ENCODE measurements around the gene PPP2R3B.
"Not testable (repeated sequence)": the region's sequence is repeated elsewhere in the genome, so short reads cannot be mapped to it uniquely, and the experiment has no call there.

Gene PPP2R3B

DNA sequence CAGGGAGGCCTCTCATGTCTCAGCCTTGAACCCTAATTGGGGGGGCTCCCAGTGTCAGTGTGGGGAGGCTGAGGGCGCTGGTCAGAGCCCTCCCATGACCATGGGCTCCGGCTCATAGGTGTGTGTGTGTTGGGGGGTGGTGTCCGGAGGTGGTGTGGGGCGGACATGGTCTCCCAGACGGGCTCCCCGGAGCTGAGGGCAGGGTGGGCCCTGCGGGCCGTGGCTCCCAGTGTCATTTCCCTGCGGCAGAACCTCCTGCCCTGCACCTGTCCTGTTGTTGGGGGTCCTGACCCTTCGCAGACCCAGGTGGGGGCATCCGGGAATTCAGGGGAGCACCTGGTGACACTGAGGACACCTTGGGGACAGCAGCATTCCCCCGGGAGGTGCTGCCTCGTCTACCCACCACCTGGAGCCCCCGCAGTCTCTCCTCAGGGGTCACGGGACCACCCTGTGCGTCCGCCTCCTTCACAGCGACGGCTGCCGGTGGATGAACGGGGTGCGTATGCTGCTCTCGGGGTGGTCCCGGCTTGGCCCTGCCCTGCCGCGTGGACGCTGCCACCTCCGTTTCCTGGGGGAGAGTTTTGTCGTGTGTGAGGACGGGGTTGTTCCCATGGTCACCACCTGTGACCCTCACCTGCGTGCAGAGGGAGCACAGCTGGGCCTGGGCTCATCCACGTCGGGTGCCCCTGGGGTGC lies 53.6 kb downstream of the PPP2R3B start:
- no peaks in the 10 kb centered on the region for H3K9me3 Mint-ChIP-seq
- ATAC-seq (no peak), DNase-seq (ENCODE audit: low spot score in 2 of 2) (no peak)
- no peak overlapping the region for H3K4me3 Mint-ChIP-seq
- peak overlapping the region; percentile 32 for H3K27ac Mint-ChIP-seq
- H3K4me1 Mint-ChIP-seq: no peaks in the 10 kb centered on the region
- H3K36me3 Mint-ChIP-seq: peaks cover 12% of the 10 kb centered on the region

DNA sequence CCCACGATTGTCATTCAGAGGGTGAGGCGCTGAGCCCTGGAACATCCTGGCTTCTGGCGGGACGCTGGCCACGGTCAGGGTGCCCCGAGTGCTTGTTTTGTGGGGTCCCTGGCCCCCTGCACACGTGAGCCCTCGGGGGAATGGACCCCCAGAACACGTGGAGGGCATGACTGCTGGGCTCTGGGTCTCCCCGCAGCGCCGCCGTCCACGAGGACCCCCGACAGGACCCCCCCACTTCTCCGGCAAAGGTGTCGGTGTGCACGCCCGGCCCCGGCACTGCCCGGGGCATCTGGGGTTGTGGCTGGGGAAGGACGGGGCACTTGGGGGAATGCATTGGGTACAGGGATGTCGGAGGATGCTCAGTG lies 54.2 kb downstream of the PPP2R3B start:
- H3K4me1 Mint-ChIP-seq: no peaks in the 10 kb centered on the region
- no peaks in the 10 kb centered on the region for H3K9me3 Mint-ChIP-seq
- peak overlapping the region; percentile 32 for H3K27ac Mint-ChIP-seq
- DNase-seq (ENCODE audit: low spot score in 2 of 2) (no peak), ATAC-seq (no peak)
- H3K4me3 Mint-ChIP-seq: no peak overlapping the region
- H3K36me3 Mint-ChIP-seq: peaks cover 12% of the 10 kb centered on the region

DNA sequence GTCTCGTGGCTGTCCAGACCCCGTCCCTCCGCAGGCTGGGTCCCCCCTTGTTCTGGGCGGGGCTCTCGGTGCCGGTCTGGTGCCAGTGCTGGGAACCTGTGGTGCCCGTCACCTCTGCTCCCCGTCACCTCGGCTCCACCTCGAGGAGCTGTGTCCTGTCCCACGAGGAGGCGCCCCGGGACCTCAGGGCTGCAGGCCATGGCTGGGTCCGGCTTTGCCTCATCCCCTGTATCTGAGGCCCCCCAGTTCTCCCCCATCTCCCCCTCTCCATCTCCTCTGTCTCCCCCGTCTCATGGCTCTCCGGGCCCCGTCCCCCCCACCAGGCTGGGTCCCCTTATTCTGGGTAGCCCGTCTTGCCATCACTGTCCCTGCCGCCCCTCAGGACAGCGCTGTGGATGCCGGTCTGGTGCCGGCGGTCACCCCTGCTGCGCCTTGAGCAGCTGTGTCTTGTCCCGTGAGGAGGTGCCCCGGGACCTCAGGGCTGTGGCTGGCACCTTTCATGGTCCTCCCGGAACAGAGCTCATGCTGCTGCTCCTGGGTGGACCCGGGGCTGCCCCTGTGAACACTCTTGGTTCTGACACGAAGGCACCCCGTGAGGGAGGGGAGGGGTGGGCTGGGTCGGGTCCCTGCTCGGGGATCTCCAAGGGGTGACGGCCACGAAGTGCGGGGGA lies 54.7 kb downstream of the PPP2R3B start:
- Mint-ChIP-seq H3K4me1 (no peaks in the 10 kb centered on the region), H3K36me3 (peaks cover 12% of the 10 kb centered on the region), H3K4me3 (peak overlapping the region; percentile 17), H3K27ac (no peak overlapping the region), H3K9me3 (no peaks in the 10 kb centered on the region)
- no peak for DNase-seq (ENCODE audit: low spot score in 2 of 2)
- ATAC-seq: no peak

DNA sequence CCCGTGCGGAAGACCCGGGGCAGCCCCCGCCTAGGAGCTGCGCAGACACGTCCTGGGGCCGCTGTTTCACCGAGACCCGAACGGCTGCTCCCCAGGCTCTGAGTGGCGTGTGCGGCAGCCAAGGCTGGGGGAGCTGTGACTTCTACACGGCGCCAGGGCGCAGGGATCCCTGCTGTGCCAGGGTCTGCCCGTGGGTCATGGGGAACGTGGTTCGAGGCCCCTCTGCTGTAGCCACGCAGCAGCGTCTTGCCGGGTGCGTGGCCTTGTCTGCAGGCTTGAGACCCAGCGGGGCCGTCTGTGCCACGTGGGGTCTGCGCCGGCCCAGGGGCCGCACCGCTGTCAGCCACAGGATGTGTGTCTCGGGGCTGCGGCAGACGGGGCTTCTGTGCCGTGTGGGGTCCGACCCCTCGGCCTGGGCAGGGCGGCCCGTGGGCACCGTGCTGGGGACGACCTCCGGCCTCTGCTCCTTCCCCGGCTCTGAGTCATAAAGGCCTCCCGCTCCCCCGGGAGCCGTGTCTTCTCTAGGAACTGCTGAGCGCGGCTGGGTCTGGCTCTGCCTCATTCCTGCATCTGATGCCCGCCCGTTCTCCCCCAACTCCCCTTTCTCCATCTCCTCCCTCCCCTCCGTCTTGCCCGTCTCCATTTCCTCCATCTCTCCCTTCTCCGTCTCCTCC lies 55.4 kb downstream of the PPP2R3B start:
- no peaks in the 10 kb centered on the region for H3K9me3 Mint-ChIP-seq
- no peak overlapping the region for H3K27ac Mint-ChIP-seq
- H3K36me3 Mint-ChIP-seq: peaks cover 7% of the 10 kb centered on the region
- H3K4me3 Mint-ChIP-seq: peak overlapping the region; percentile 17
- DNase-seq (ENCODE audit: low spot score in 2 of 2) (no peak), ATAC-seq (peak; percentile 63)
- H3K4me1 Mint-ChIP-seq: no peaks in the 10 kb centered on the region

DNA sequence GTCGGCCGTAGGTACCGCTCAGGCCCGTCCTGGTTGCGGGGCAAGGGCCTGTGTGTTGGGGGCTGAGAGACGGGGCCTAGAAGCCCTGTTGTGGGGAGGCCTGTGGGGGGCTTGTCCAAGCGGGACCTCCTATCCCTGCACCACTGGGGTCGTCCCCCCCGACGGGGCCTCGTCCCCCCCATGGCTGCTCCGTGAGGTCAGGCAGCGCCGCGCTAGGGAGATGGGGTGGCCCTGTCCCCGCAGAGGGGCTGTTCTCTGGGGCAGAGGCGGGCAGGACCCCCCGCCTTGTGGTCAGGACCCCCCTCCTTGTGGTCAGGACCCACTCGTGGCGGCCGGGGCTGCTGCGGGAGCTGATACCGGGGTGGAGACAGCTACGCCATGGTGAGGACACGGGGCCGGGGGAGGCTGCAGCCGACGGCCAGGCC lies 56.0 kb downstream of the PPP2R3B start:
- Mint-ChIP-seq H3K4me1 (no peaks in the 10 kb centered on the region), H3K36me3 (peaks cover 3% of the 10 kb centered on the region), H3K9me3 (no peaks in the 10 kb centered on the region), H3K4me3 (no peak overlapping the region), H3K27ac (no peak overlapping the region)
- ATAC-seq (no peak), DNase-seq (ENCODE audit: low spot score in 2 of 2) (no peak)

DNA sequence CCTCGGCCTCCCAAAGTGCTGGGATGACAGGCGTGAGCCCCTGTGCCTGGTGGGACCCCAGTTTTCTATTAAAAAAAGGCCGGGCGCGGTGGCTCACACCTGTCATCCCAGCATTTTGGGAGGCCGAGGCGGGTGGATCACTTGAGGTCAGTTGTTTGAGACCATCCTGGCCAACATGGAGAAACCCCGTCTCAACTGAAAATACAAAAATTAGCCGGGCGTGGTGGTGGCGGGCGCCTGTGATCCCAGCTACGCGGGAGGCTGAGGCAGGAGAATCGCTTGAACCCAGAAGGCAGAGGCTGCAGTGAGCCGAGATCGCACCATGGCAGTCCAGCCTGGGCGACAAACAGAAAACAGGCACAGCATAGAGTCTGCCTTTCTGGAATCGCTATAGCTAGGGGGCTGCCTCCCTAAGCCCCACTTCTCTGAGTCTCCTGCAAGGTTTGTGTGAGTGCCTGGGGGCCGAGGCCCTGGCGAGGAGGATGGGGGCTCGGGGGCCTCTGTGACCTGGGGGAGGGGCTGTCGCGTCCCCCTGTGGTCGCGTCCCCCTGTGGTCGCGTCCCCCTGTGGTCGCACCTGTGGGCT lies 56.5 kb downstream of the PPP2R3B start:
- not testable (repeated sequence) for H3K27ac Mint-ChIP-seq; H3K9me3 Mint-ChIP-seq; H3K4me3 Mint-ChIP-seq; H3K36me3 Mint-ChIP-seq; DNase-seq (ENCODE audit: low spot score in 2 of 2); H3K4me1 Mint-ChIP-seq; ATAC-seq

DNA sequence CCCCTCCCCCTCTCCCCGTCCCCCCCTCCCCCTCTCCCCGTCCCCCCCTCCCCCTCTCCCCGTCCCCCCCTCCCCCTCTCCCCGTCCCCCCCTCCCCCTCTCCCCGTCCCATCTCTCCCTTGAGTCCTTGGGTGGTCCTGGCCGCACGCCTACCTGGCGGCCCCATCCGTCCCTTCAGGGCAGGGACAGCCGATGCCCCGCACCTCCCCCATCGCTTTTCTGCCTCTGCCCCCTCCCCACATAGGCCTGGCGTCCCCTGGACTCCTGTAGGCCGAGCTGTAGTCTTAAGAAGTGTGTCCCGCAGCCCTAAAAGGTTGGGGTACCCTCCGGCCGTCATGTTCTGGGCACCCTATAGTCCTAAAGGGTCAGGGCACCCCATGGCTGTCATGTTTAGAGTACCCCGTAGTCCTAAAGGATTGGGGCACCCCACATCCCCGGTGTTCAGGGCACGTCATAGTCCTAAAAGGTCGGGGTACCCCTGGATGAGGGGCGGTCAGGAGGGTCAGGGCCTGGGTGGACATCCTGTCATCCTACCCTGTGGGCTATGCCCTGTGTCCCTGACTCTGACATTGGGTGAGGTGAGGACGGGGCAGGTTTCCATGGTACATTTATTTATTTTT lies 57.3 kb downstream of the PPP2R3B start:
- H3K36me3 Mint-ChIP-seq: no peaks in the 10 kb centered on the region
- no peak for DNase-seq (ENCODE audit: low spot score in 2 of 2)
- no peaks in the 10 kb centered on the region for H3K4me1 Mint-ChIP-seq
- no peak overlapping the region for H3K4me3 Mint-ChIP-seq
- no peak for ATAC-seq
- H3K9me3 Mint-ChIP-seq: no peaks in the 10 kb centered on the region
- no peak overlapping the region for H3K27ac Mint-ChIP-seq

DNA sequence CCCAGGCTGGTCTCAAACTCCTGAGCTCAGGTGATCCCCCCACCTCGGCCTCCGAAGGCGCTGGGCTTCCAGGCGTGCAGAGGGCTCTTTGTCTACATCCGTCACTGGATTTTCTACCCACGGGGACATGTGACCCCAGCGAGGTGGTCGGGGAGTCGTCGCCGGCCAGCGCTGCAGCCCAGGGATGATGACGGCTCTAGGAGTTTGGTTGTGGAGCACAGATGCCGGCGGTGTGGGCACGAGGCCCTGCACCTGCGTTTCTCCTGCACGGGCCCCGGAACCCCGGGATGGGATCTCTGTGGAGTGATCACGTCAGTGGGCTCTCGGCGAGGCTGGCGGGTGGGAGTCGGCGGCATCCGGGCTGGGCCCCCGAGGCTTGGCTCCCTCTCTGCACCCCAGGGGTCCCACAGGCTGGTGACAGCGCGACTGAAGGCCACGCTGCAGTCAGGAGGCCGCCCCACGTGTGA lies 59.0 kb downstream of the PPP2R3B start:
- H3K36me3 Mint-ChIP-seq: peaks cover 8% of the 10 kb centered on the region
- no peak overlapping the region for H3K27ac Mint-ChIP-seq
- peaks cover 13% of the 10 kb centered on the region for H3K4me1 Mint-ChIP-seq
- DNase-seq (ENCODE audit: low spot score in 2 of 2) (no peak), ATAC-seq (no peak)
- no peaks in the 10 kb centered on the region for H3K9me3 Mint-ChIP-seq
- H3K4me3 Mint-ChIP-seq: no peak overlapping the region

DNA sequence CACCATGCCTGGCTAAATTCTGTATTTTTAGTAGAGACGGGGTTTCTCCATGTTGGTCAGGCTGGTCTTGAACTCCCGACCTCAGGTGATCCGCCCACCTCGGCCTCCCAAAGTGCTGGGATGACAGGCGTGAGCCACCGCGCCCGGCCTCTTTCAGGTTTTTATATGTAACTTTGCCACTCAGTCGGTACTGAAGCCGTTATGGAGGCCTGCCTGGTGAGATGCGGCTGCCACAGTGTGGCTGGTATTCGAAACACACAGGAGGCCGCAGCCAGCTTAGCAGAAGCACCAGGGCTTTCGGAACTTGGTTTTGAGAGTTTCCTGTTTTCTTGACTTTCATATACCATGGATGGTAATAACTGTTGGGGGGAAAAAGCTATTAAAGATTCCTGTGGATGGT lies 62.0 kb downstream of the PPP2R3B start:
- not testable (repeated sequence) for H3K27ac Mint-ChIP-seq; H3K4me3 Mint-ChIP-seq; ATAC-seq; H3K9me3 Mint-ChIP-seq; DNase-seq (ENCODE audit: low spot score in 2 of 2)
- H3K36me3 Mint-ChIP-seq: peaks cover 17% of the 10 kb centered on the region
- peaks cover 25% of the 10 kb centered on the region for H3K4me1 Mint-ChIP-seq

DNA sequence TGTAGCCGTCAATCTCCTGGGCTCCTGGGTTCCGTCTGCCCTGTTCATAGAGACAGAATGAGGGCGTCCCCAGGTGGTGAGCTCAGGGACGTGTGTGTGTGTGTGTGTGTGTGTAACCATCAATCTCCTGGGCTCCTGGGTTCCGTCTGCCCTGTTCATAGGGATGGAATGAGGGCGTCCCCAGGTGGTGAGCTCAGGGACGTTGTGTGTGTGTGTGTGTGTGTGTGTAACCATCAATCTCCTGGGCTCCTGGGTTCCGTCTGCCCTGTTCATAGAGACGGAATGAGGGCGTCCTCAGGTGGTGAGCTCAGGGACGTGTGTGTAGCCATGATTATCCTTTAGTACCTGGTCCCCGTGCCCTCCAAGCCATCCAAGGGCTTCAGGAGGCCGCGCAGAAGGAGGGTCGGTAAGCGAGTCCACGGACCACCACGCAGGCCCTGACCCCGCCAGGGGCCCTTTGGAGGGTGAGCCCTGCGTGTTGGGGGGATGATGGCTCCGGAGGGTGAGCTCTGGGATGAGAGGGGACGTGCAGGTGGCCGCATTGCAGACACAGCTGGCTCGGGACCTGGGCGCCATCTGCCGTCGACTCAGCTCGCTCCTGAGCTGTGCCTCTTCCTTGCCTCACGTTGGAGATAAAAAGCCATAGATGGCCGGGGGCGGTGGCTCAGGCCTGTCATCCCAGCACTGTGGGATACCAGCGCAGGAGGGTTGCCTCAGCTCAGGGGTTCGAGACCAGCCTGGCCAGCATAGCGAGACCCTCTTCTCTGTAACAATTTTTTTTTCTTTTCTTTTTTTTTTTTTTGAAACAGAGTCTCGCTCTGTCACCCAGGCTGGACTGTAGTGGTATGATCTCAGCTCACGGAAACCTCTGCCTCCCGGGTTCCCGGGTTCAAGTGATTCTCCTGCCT lies 62.7 kb downstream of the PPP2R3B start:
- peak overlapping the region; percentile 39 for H3K27ac Mint-ChIP-seq
- ATAC-seq (peak; percentile 4), DNase-seq (ENCODE audit: low spot score in 2 of 2) (no peak)
- H3K4me3 Mint-ChIP-seq: peak overlapping the region; percentile 65
- H3K36me3 Mint-ChIP-seq: peaks cover 18% of the 10 kb centered on the region
- no peaks in the 10 kb centered on the region for H3K9me3 Mint-ChIP-seq
- peaks cover 25% of the 10 kb centered on the region for H3K4me1 Mint-ChIP-seq

DNA sequence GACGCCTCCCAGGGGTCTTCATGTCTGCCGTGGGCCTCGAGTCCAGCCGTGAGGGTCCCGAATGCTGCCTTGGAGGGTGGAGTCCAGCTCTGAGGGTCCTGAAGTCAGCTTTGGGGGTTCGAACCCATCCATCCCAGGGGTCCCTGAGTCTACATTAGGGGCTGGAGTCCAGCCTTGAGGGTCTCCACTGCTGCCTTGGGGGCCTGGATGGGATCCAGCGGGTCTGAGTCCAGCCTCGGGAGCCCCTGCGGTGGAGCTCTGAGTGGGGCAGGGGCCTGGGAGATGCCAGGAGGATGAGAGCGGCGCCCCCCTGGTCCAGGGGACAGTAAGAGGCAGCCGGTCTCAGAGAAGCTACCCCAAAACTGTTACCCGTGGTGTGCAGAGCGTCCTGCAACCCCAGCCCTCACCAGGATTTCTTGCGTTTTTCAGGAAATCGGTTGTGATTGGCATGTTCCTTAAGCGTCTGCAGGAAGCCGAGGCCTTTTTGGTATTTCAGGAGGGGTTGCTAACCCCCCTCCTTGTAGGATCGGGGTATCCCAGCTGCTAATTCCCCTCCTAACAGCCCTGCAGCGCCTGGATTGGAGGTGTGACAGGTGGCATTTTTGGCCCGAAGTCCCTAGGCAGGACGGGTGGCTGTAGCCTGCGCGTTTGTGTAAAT lies 66.5 kb downstream of the PPP2R3B start:
- Mint-ChIP-seq H3K36me3 (peaks cover 32% of the 10 kb centered on the region), H3K4me3 (peak overlapping the region; percentile 77), H3K4me1 (peaks cover 32% of the 10 kb centered on the region), H3K27ac (peak overlapping the region; percentile 96), H3K9me3 (no peaks in the 10 kb centered on the region)
- ATAC-seq (no peak), DNase-seq (ENCODE audit: low spot score in 2 of 2) (peak in 1 of 2 donors; percentile 71)

DNA sequence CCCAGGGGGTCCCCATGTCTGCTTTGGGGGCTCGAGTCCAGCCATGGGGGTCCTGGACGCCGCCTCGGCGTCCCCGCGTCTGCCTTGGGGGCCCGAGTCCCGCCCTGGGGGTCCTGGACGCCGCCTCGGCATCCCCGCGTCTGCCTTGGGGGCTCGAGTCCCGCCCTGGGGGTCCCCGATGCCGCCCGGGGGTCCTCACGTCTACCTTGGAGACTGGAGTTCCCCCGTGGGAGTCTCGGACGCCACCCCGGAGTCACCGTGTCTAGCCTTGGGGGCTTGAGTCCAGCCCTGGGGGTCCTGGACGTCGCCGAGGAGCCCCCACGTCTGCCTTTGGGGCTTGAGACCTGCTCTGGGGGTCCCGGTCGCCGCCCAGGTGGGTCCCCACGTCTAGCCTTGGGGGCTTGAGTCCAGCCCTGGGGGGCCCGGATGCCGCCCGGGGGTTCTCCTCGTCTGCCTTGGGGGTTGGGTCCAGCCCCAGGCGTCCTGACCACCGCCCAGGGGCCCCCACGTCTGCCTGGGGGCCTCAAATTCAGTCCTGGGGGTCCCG lies 67.1 kb downstream of the PPP2R3B start:
- peak in 1 of 2 donors; percentile 74 for DNase-seq (ENCODE audit: low spot score in 2 of 2)
- ATAC-seq: no peak
- peak overlapping the region; percentile 96 for H3K27ac Mint-ChIP-seq
- H3K4me3 Mint-ChIP-seq: peak overlapping the region; percentile 77
- H3K9me3 Mint-ChIP-seq: no peaks in the 10 kb centered on the region
- peaks cover 32% of the 10 kb centered on the region for H3K36me3 Mint-ChIP-seq
- peaks cover 32% of the 10 kb centered on the region for H3K4me1 Mint-ChIP-seq

DNA sequence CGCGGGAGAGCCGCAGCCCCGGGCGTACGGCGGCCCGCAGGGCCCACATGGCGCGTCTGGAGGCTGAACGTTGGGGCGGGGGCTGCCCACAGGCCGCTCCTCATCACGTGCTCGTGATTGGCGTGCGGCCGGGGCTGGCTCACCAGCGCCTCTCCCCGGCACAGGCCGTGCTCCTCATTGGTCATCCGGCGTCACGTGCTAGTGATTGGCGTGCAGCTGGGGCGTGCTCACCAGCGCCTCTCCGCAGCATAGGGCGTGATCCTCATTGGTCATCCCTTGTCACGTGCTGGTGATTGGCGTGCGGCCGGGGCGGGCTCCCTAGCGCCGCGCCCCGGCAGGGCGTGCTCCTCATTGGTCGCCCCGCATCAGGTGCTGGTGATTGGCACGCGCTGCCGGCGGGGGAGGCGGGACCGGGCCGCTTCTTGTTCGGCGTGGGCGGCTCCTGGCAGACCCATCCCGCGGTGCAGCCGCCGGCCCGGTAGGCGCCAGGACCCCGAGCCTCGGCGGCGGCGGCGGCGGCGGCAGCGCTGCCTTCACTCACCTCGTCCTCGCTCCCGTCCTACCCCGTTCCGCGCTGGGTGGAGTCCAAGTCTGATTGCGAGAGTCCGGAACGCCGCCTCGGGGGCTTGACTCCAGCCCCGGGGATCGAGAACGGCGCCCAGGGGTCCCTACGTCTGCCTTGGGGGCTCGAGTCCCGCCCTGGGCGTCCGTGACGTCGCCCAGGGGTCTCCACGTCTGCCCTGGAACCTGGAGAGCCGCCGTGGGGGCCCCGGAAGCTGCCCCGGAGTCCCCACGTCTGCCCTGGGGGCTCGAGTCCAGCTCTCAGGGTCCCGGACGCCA lies 67.7 kb downstream of the PPP2R3B start, which contains the start of gene GTPBP6:
GTPBP6 (minus strand) TSS at position 58 of the 840 bp plus-strand sequence; CDS start at position 49, 9 bp downstream.
- Mint-ChIP-seq H3K9me3 (no peaks in the 10 kb centered on the region), H3K4me3 (peak within 1 kb of the TSS; percentile 77), H3K27ac (peak within 1 kb of the TSS; percentile 96), H3K4me1 (peaks cover 32% of the 10 kb centered on the region), H3K36me3 (peaks cover 32% of the 10 kb centered on the region)
- ATAC-seq (peak; percentile 85), DNase-seq (ENCODE audit: low spot score in 2 of 2) (peak; percentile 92 to 100)

All from stimulated activated effector memory CD8-positive, alpha-beta T cell treated with anti-CD3 and anti-CD28 coated beads, Interleukin-12 subunit alpha, Interleukin-12 subunit beta, amount 100 ng/mL, for 72 hours (primary cell).